Esophagus muscularis mucosa (tissue), 4 donors: ENCODE measurements around the gene TBC1D8. TPM values are rescaled to one million over a fixed set of nuclear protein-coding genes. Genes with fewer than 3 reads are reported as not detected.

Experiments
- DNase-seq: peaks from one replicate; pipeline ENCODE4 v3.0.0-alpha.2; 2017; ENCODE audit errors: extremely low spot score
- H3K27ac ChIP-seq, 4 donors: fragments of 200-600 bp; sonication (generic); replicated peaks in 1 of 4; 1 replicate in 3 of 4; 2 replicates in 1 of 4; pipeline ENCODE4 v1.5.1; 2016 to 2019; ENCODE audit warnings: mild to moderate bottlenecking in 1 of 4
- H3K27me3 ChIP-seq, 4 donors: fragments of 200-600 bp; sonication (generic); one replicate each; pipeline versions ENCODE4 v1.5.1 to v1.6.0; 2016 to 2019
- H3K36me3 ChIP-seq, 4 donors: fragments of 200-600 bp; sonication (generic); one replicate each; pipeline ENCODE4 v1.5.1; 2016 to 2019
- H3K4me1 ChIP-seq, 4 donors: fragments of 200-600 bp; sonication (generic); one replicate each; pipeline ENCODE4 v1.5.1; 2016 to 2019
- H3K4me3 ChIP-seq, 4 donors: fragments of 200-600 bp; sonication (generic); 1 replicate in 2 of 4; 2 replicates in 2 of 4; pipeline ENCODE4 v1.5.1; 2016 to 2019; ENCODE audit warnings: mild to moderate bottlenecking in 4 of 4, moderate library complexity in 1 of 4
- H3K9me3 ChIP-seq, 4 donors: fragments of 200-600 bp; sonication (generic); 1 replicate in 3 of 4; 2 replicates in 1 of 4; pipeline ENCODE4 v1.5.1; 2016 to 2019
- EP300 ChIP-seq: sonication (generic); formaldehyde crosslinking; IDR thresholded peaks from one replicate; pipeline ENCODE4 v1.6.1; 2017; ENCODE audit warnings: antibody characterized with exemption
- POLR2A ChIP-seq: fragments of 450-650 bp; IDR thresholded peaks from one replicate; pipeline ENCODE4 v1.6.1; 2017; ENCODE audit warnings: antibody characterized with exemption, moderate library complexity, mild to moderate bottlenecking, low read depth
- POLR2AphosphoS5 ChIP-seq, 2 donors: sonication (generic); formaldehyde crosslinking; IDR thresholded peaks; one replicate each; pipeline ENCODE4 v1.6.1; 2017; ENCODE audit warnings: antibody characterized with exemption in 2 of 2
- WGBS: methylation state at CpG from one replicate; pipeline ENCODE4 v1.1.5; 2018; 5-methylcytosine and 5-hydroxymethylcytosine counted together
- intact Hi-C: fragments of 100-400 bp; cut with DNase I; formaldehyde crosslinking; loops from one replicate; pipeline ENCODE4 v1.15.1; 2023
- total RNA-seq, 4 donors: library from RNA; depleted of rRNA; stranded (reverse); fragments of >200 nt; gene quantifications; one replicate each; pipeline versions ENCODE4 v1.1.0 to v1.2.1, GENCODE V29; 2016
- TF ChIP-seq, protein P1 (sequence below), 3 experiments: fragments of 200-600 bp in 2 of 3; fragments of 450-650 bp in 1 of 3; sonication (generic) in 2 of 3; IDR thresholded peaks; one replicate each; pipeline ENCODE4 v1.5.1; 2017 to 2019; ENCODE audit warnings: antibody characterized with exemption in 3 of 3, mild to moderate bottlenecking in 2 of 3, moderate library complexity in 1 of 3

Gene TBC1D8
- total RNA-seq, 4 donors from 2014 or later: 16.7 to 23.4 (median 20.4) TPM

GRCh38 chr2:100992262-100992661 lies 158.9 kb downstream of the TBC1D8 start:
- Histone ChIP-seq H3K27me3 (no peaks in the 10 kb centered on the region), H3K4me1 (no peaks in the 10 kb centered on the region), H3K9me3 (no peaks in the 10 kb centered on the region), H3K4me3 (no peak overlapping the region), H3K36me3 (peaks cover 15 to 81% (median 58%) of the 10 kb centered on the region in 4 donors), H3K27ac (no peak overlapping the region)
- DNase-seq: no peak
- TF ChIP-seq POLR2A: no peak
- TF ChIP-seq, protein P1, sequence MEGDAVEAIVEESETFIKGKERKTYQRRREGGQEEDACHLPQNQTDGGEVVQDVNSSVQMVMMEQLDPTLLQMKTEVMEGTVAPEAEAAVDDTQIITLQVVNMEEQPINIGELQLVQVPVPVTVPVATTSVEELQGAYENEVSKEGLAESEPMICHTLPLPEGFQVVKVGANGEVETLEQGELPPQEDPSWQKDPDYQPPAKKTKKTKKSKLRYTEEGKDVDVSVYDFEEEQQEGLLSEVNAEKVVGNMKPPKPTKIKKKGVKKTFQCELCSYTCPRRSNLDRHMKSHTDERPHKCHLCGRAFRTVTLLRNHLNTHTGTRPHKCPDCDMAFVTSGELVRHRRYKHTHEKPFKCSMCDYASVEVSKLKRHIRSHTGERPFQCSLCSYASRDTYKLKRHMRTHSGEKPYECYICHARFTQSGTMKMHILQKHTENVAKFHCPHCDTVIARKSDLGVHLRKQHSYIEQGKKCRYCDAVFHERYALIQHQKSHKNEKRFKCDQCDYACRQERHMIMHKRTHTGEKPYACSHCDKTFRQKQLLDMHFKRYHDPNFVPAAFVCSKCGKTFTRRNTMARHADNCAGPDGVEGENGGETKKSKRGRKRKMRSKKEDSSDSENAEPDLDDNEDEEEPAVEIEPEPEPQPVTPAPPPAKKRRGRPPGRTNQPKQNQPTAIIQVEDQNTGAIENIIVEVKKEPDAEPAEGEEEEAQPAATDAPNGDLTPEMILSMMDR (IDR thresholded peaks at IDR 0.05): no peak
- no peak for TF ChIP-seq POLR2AphosphoS5 (IDR thresholded peaks at IDR 0.05)
- no peak for TF ChIP-seq EP300
- intact Hi-C loops: loop anchor here (5.0 kb wide), 1 partner anchor 170 kb away; the partner anchor contains the start of gene NPAS2
- WGBS: 82% methylated on average over 5 of the region's 6 CpGs

- Histone ChIP-seq H3K4me3 (no peak overlapping the region), H3K9me3 (no peaks in the 10 kb centered on the region), H3K4me1 (no peaks in the 10 kb centered on the region), H3K27ac (no peak overlapping the region), H3K27me3 (no peaks in the 10 kb centered on the region), H3K36me3 (peaks cover 15 to 80% (median 58%) of the 10 kb centered on the region in 4 donors)
- no peak for DNase-seq
- 91% methylated on average over 5 of the region's 5 CpGs for WGBS
- intact Hi-C loops: loop anchor here (5.0 kb wide), 1 partner anchor 169 kb away; the partner anchor contains the start of gene NPAS2
- TF ChIP-seq POLR2A: no peak
- TF ChIP-seq POLR2AphosphoS5 (IDR thresholded peaks at IDR 0.05): no peak
Observed at GRCh38 chr2:100991404-100991773, 159.8 kb downstream of the TBC1D8 start.

DNA sequence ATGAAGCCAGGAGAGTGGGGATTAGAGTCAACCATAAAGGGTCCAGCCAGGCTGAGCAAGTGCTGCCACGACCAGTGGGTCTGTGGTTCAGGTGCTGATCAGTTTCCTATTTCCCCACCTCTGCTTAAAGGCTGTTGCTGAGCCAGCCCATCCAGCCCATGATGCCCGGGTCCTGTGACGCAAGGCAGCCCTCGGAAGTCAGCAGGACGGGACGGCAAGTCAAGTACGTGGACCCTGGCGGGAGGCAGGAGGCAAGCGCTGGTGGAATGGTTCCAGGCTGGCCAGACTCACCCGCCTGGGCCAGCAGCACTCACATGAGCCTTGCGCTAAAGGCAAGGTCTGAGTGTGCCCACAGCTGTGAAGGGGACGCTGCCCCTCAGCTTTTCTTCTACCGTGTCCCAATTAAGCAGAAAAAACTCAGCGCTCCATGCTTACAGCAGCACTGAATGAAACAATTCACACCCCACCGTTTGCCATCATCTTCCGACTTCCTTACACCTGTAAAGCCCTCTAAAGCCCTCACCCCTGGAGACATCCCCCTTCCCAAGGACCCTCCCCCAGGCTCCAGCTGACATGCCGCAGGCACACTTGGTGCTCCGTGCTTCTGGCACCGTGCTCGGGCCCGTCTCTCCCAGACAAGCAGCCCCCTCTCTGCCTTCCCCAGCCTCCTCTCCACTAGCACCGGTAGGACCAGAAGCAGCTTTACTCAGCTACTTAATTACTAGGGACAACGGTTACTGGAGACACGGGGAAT lies 160.4 kb downstream of the TBC1D8 start:
- intact Hi-C loops: loop anchor here (5.0 kb wide), 1 partner anchor 169 kb away; the partner anchor contains the start of gene NPAS2
- DNase-seq: no peak
- TF ChIP-seq, protein P1 (IDR thresholded peaks at IDR 0.05): no peak
- TF ChIP-seq POLR2A: no peak
- no peak for TF ChIP-seq EP300
- no peak for TF ChIP-seq POLR2AphosphoS5 (IDR thresholded peaks at IDR 0.05)
- Histone ChIP-seq H3K4me1 (no peaks in the 10 kb centered on the region), H3K9me3 (no peaks in the 10 kb centered on the region), H3K36me3 (peaks cover 15 to 79% (median 53%) of the 10 kb centered on the region in 4 donors), H3K27ac (no peak overlapping the region), H3K4me3 (no peak overlapping the region), H3K27me3 (no peaks in the 10 kb centered on the region)
- WGBS: 81% methylated on average over 18 of the region's 24 CpGs

GRCh38 chr2:100990166-100990565 lies 161.0 kb downstream of the TBC1D8 start:
- Histone ChIP-seq H3K27me3 (no peaks in the 10 kb centered on the region), H3K4me3 (no peak overlapping the region), H3K9me3 (no peaks in the 10 kb centered on the region), H3K36me3 (peaks cover 15 to 75% (median 46%) of the 10 kb centered on the region in 4 donors), H3K4me1 (no peaks in the 10 kb centered on the region), H3K27ac (no peak overlapping the region)
- 89% methylated on average over 7 of the region's 9 CpGs for WGBS
- no peak for TF ChIP-seq EP300
- no peak for TF ChIP-seq POLR2AphosphoS5 (IDR thresholded peaks at IDR 0.05)
- TF ChIP-seq, protein P1 (IDR thresholded peaks at IDR 0.05): no peak
- no peak for TF ChIP-seq POLR2A
- intact Hi-C loops: loop anchor here (5.0 kb wide), 1 partner anchor 168 kb away; the partner anchor contains the start of gene NPAS2
- no peak for DNase-seq

GRCh38 chr2:100989666-100990065 lies 161.5 kb downstream of the TBC1D8 start:
- Histone ChIP-seq H3K4me1 (no peaks in the 10 kb centered on the region), H3K9me3 (no peaks in the 10 kb centered on the region), H3K27me3 (no peaks in the 10 kb centered on the region), H3K4me3 (no peak overlapping the region), H3K27ac (no peak overlapping the region), H3K36me3 (peaks cover 15 to 73% (median 41%) of the 10 kb centered on the region in 4 donors)
- no peak for TF ChIP-seq EP300
- TF ChIP-seq POLR2AphosphoS5 (IDR thresholded peaks at IDR 0.05): no peak
- no peak for TF ChIP-seq POLR2A
- TF ChIP-seq, protein P1 (IDR thresholded peaks at IDR 0.05): no peak
- intact Hi-C loops: loop anchor here (5.0 kb wide), 1 partner anchor 167 kb away; the partner anchor contains the start of gene NPAS2
- 86% methylated on average over 3 of the region's 3 CpGs for WGBS
- no peak for DNase-seq
